Measurements from ENCODE around the gene LYST.

GRCh38 chr1:235683653-235684052, 183.1 kb downstream of the LYST start:
- no peak for TF ChIP-seq CTCF (conservative IDR thresholded peaks at IDR 0.05; ENCODE audit: low read depth, low read length)
- no peak for TF ChIP-seq EZH2 (IDR thresholded peaks at IDR 0.05; ENCODE audit: borderline replicate concordance, low read depth, low read length, poor library complexity, severe bottlenecking)
